Brain microvascular endothelial cell (primary cell): ENCODE data around the gene VSIR.

Experiments
- DNase-seq: peaks from one replicate; pipeline ENCODE4 v3.0.0-alpha.2; 2020
- H3K27ac ChIP-seq: fragments of 250-450 bp; sonication (Bioruptor Pico); 2 replicates; pipeline ENCODE4 v1.5.1; 2020; ENCODE audit warnings: mild to moderate bottlenecking, moderate library complexity
- H3K27me3 ChIP-seq: fragments of 250-450 bp; sonication (Bioruptor Pico); replicated peaks from 2 replicates; pipeline ENCODE4 v1.5.1; 2020; ENCODE audit warnings: mild to moderate bottlenecking
- H3K36me3 ChIP-seq: fragments of 250-450 bp; sonication (Bioruptor Pico); replicated peaks from 2 replicates; pipeline ENCODE4 v1.5.1; 2020; ENCODE audit warnings: mild to moderate bottlenecking
- H3K4me3 ChIP-seq: 2 replicates; pipeline ENCODE4 v1.5.1; 2011; ENCODE audit warnings: low read depth, mild to moderate bottlenecking, control low read depth, low read length, moderate library complexity
- CTCF ChIP-seq: IDR thresholded peaks from 2 replicates; pipeline ENCODE4 v1.5.1; 2011; ENCODE audit warnings: low read depth, mild to moderate bottlenecking, moderate library complexity, low read length, control low read depth, inconsistent platforms; ENCODE audit errors: missing control alignments
- in situ Hi-C: cut with HindIII; loops from 2 replicates; pipeline ENCODE4 v1.10.0; 2017; ENCODE audit warnings: low sequenced_read_pairs, low pct_ligation_motif_present

The VSIR gene

DNA sequence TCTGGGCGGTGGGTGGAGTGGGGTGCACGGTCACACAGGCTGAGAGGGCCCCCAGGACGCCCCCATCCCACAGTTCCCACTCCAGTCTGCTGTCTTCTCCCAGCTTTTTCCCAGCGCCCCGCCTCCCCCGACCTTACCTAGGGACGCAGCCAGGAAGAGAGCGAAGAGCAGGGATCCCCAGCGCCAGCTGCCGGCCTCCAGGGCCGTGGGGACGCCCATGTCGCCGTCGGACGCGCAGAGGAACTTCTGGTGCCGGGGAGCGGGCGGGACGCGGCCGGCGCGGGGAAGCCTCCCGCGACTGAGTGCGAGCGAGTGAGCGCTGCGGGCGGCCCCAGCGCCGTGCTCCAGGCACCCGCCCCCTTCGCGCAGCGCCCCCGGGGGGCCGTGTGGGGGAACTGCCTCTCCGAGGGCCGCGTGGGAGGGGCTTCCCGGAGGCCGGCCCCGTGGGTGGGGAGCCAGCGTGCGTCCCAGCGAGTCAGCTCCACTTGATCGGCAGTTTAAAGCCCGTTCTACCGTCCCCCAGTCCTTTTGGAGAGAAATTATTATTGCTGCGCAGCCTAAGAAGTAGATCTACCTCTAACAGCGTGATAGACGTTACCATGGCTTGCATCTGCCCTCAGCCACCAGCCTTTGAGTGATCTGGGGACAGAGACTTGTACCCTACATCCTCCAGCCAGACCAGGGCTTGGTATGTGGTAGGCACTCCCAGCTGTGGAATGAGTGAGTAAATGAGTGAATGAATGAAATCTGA is at the start of gene VSIR:
Gene VSIR (minus strand): TSS at position 300 of the 751 bp plus-strand sequence. CDS start 81 bp downstream, at position 219.
- H3K36me3 ChIP-seq: no peaks in the 10 kb centered on the region
- in situ Hi-C loops: no loop called here
- H3K27me3 ChIP-seq: no peaks in the 10 kb centered on the region
- peak; percentile 62 for TF ChIP-seq CTCF
- H3K4me3 ChIP-seq: peak within 1 kb of the TSS; percentile 59
- DNase-seq: peak; percentile 76
- H3K27ac ChIP-seq: no peak within 1 kb of the TSS

- in situ Hi-C loops: no loop called here
- DNase-seq: peak; percentile 16
- H3K27ac ChIP-seq: no peak overlapping the region
- no peaks in the 10 kb centered on the region for H3K27me3 ChIP-seq
- no peak for TF ChIP-seq CTCF
- H3K4me3 ChIP-seq: no peak overlapping the region
- H3K36me3 ChIP-seq: peaks cover 93% of the 10 kb centered on the region
Measured at GRCh38 chr10:71821909-71822763, 48.8 kb upstream of the VSIR start.

GRCh38 chr10:71820966-71821365 is 47.6 kb upstream of the VSIR start:
- no peak for TF ChIP-seq CTCF
- no peak overlapping the region for H3K4me3 ChIP-seq
- H3K27ac ChIP-seq: no peak overlapping the region
- in situ Hi-C loops: no loop called here
- no peak for DNase-seq
- peaks cover 93% of the 10 kb centered on the region for H3K36me3 ChIP-seq
- H3K27me3 ChIP-seq: no peaks in the 10 kb centered on the region

GRCh38 chr10:71819985-71820384 is 46.7 kb upstream of the VSIR start:
- in situ Hi-C loops: no loop called here
- Histone ChIP-seq H3K36me3 (peaks cover 90% of the 10 kb centered on the region), H3K27ac (no peak overlapping the region), H3K27me3 (no peaks in the 10 kb centered on the region), H3K4me3 (no peak overlapping the region)
- TF ChIP-seq CTCF: no peak
- no peak for DNase-seq

DNA sequence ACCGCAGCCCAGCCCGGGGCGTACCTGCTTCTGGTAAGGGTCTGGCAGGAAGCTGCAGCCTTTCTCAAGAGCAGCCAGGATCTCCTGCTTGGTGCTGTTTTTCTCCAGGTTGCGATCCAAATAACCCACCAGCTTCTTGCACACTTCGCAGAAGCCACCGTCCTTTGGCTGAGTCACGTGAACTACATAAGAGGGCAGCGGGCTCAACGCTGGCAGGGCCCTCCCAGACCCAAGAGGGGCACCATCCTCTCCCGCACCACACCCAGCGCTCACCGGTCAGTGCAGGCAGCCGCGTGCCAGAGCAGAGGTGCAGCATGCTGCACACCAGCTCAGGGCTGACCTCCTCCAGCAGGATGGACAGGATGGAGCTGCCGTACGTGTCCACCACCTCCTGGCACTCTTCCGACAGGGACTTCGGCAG is 46.1 kb upstream of the VSIR start:
- Histone ChIP-seq H3K4me3 (no peak overlapping the region), H3K27me3 (no peaks in the 10 kb centered on the region), H3K36me3 (peaks cover 86% of the 10 kb centered on the region), H3K27ac (no peak overlapping the region)
- no peak for DNase-seq
- no peak for TF ChIP-seq CTCF
- in situ Hi-C loops: no loop called here
